Ovary (tissue), 9 donors: ENCODE measurements around the gene AFF3. TPM values are rescaled to one million over a fixed set of nuclear protein-coding genes. Genes with fewer than 3 reads are reported as not detected.
A peak's percentile ranks its signal among the peaks of the same experiment; 100 is the strongest.

Experiments used
- DNase-seq, 5 donors: peaks; one replicate each; pipeline ENCODE4 v3.0.0-alpha.2; 2019 to 2020
- H3K27ac ChIP-seq, 2 donors: fragments of 200-600 bp; one replicate each; pipeline versions ENCODE4 v1.5.1 to v1.8.0; 2019 to 2022
- H3K27me3 ChIP-seq: fragments of 200-600 bp; one replicate; pipeline ENCODE4 v1.8.0; 2022
- H3K36me3 ChIP-seq: fragments of 200-600 bp; sonication (generic); one replicate; pipeline ENCODE4 v1.5.1; 2019
- H3K4me1 ChIP-seq: one replicate; pipeline ENCODE4 v1.8.1; 2013; ENCODE audit warnings: mild to moderate bottlenecking, moderate library complexity; ENCODE audit not compliant: insufficient read depth
- H3K4me3 ChIP-seq: fragments of 200-600 bp; sonication (generic); one replicate; pipeline ENCODE4 v1.5.1; 2017
- H3K9me3 ChIP-seq, 2 donors: fragments of 200-600 bp in 1 of 2; sonication (generic) in 1 of 2; one replicate each; pipeline versions ENCODE4 v1.5.1 to v1.8.1; 2013 to 2019; ENCODE audit warnings: mild to moderate bottlenecking in 1 of 2, moderate library complexity in 1 of 2
- CTCF ChIP-seq, 3 donors: fragments of 450-650 bp in 2 of 3; fragments of 200-600 bp in 1 of 3; IDR thresholded peaks; one replicate each; pipeline versions ENCODE4 v1.5.1 to v1.8.0; 2016 to 2022; ENCODE audit warnings: antibody characterized with exemption in 3 of 3, mild to moderate bottlenecking in 1 of 3
- EP300 ChIP-seq: sonication (generic); formaldehyde crosslinking; IDR thresholded peaks from one replicate; pipeline ENCODE4 v1.6.1; 2017; ENCODE audit warnings: antibody characterized with exemption
- POLR2A ChIP-seq: fragments of 450-650 bp; IDR thresholded peaks from one replicate; pipeline ENCODE4 v1.6.1; 2017; ENCODE audit warnings: antibody characterized with exemption, mild to moderate bottlenecking, moderate library complexity
- WGBS, 3 donors: extraction: QIAGEN DNeasy Blood & Tissue Kit in 1 of 3; methylation state at CpG; one replicate each; pipeline versions ENCODE4 v1.1.5 to v1.1.7; 2013 to 2017; 5-methylcytosine and 5-hydroxymethylcytosine counted together
- intact Hi-C, 4 donors: fragments of 100-400 bp; cut with DNase I; formaldehyde crosslinking; loops; one replicate each; pipeline versions ENCODE4 v1.11.0 to v1.15.1; 2022 to 2023
- polyA plus RNA-seq, 2 donors: library from polyadenylated mRNA; stranded (reverse); fragments of 200-250 nt in 1 of 2; fragments of 350-450 nt in 1 of 2; fragmentation: Illumina TruSeq in 1 of 2; extraction: RNeasy Lipid Tissue Mini Kit (QIAGEN cat#74804) in 1 of 2; gene quantifications; one replicate each; pipeline ENCODE4 v1.2.3, GENCODE V29; 2013 to 2014
- total RNA-seq, 7 donors: library from RNA; depleted of rRNA in 2 of 7; stranded (reverse); fragments of >200 nt in 2 of 7; fragmentation: NEBNext Ultra II Directional in 3 of 7; extraction: Animal tissue kit (Norgen Biotek cat#: 25700) in 3 of 7; gene quantifications; one replicate each; pipeline versions ENCODE4 v1.1.0 to v1.2.4, GENCODE V29; 2016 to 2023
- donor health status: DM: no; HTN: no; CAD: no; lungs with moderate emphysema.
- donor health status: DM: no; HTN: no; CAD: no.
- donor health status: Bipolar disorder and iron deficiency.
- donor health status: DM: yes; HTN: yes; CAD: no.
- donor health status: DM: no; HTN: no; CAD: no.
- donor health status: DM: yes; HTN: yes; CAD: no.

Gene AFF3
- total and polyA plus RNA-seq, 9 donors = 5.9 to 40.8 (median 25.7) TPM

GRCh38 chr2:100178085-100178788, 35.8 kb upstream of the AFF3 start:
- DNase-seq = no peak
- WGBS, 3 donors = 71 to 84% (median 84%) methylated on average over 8 of the region's 8 CpGs
- H3K36me3 ChIP-seq = no peaks in the 10 kb centered on the region

GRCh38 chr2:100176925-100177324, 34.5 kb upstream of the AFF3 start:
- DNase-seq = no peak
- no peak overlapping the region for H3K27ac ChIP-seq
- intact Hi-C loops = no loop called here
- 94 to 96% (median 94%) methylated on average over 4 of the region's 4 CpGs for WGBS, 3 donors
- H3K4me3 ChIP-seq = no peak overlapping the region
- no peaks in the 10 kb centered on the region for H3K36me3 ChIP-seq
- peaks cover 5% of the 10 kb centered on the region for H3K4me1 ChIP-seq
- TF ChIP-seq CTCF (IDR thresholded peaks at IDR 0.05) = no peak
- no peak for TF ChIP-seq POLR2A
- TF ChIP-seq EP300 = no peak
- H3K27me3 ChIP-seq = no peaks in the 10 kb centered on the region
- H3K9me3 ChIP-seq = no peaks in the 10 kb centered on the region

More at GRCh38 chr2:100178085-100178788, 35.8 kb upstream of the AFF3 start:
- TF ChIP-seq POLR2A (no peak), EP300 (no peak), CTCF (IDR thresholded peaks at IDR 0.05) (no peak)
- H3K27ac ChIP-seq = no peak overlapping the region
- H3K4me3 ChIP-seq = no peak overlapping the region
- H3K4me1 ChIP-seq = peaks cover 4% of the 10 kb centered on the region
- intact Hi-C loops = no loop called here
- H3K9me3 ChIP-seq = no peaks in the 10 kb centered on the region
- H3K27me3 ChIP-seq = no peaks in the 10 kb centered on the region

GRCh38 chr2:100174026-100174431, 31.6 kb upstream of the AFF3 start:
- Histone ChIP-seq H3K27ac (peak overlapping the region in 1 of 2 donors; percentile 46), H3K9me3 (no peaks in the 10 kb centered on the region), H3K4me1 (peaks cover 5% of the 10 kb centered on the region), H3K36me3 (no peaks in the 10 kb centered on the region), H3K27me3 (no peaks in the 10 kb centered on the region), H3K4me3 (no peak overlapping the region)
- DNase-seq = no peak
- intact Hi-C loops = no loop called here
- no peak for TF ChIP-seq EP300
- no peak for TF ChIP-seq CTCF (IDR thresholded peaks at IDR 0.05)
- no peak for TF ChIP-seq POLR2A
- WGBS, 3 donors = 11 to 18% (median 14%) methylated on average over 6 of the region's 6 CpGs

- intact Hi-C loops = no loop called here
- no peak for DNase-seq
- Histone ChIP-seq H3K9me3 (no peaks in the 10 kb centered on the region), H3K27ac (no peak overlapping the region), H3K4me1 (no peaks in the 10 kb centered on the region), H3K4me3 (no peak overlapping the region), H3K27me3 (no peaks in the 10 kb centered on the region), H3K36me3 (no peaks in the 10 kb centered on the region)
- TF ChIP-seq POLR2A (no peak), EP300 (no peak), CTCF (IDR thresholded peaks at IDR 0.05) (no peak)
- 92 to 94% (median 93%) methylated on average over 6 of the region's 6 CpGs for WGBS, 3 donors
Measured at GRCh38 chr2:100166701-100167100, 24.3 kb upstream of the AFF3 start.
